ENCODE data around the gene STUM.

STUM gene

GRCh38 chr1:226640321-226641136 lies 92.0 kb downstream of the STUM start:
- no peak for TF ChIP-seq CTCF (IDR thresholded peaks at IDR 0.05; ENCODE audit: insufficient read depth, low read depth, low read length, missing control alignments)
- H3K4me3 ChIP-seq (ENCODE audit: low read depth, low read length): no peak overlapping the region
- DNase-seq (ENCODE audit: low read depth): no peak

GRCh38 chr1:226641671-226642231 lies 93.2 kb downstream of the STUM start:
- DNase-seq (ENCODE audit: low read depth): no peak
- TF ChIP-seq CTCF (IDR thresholded peaks at IDR 0.05; ENCODE audit: insufficient read depth, low read depth, low read length, missing control alignments): no peak
- no peak overlapping the region for H3K4me3 ChIP-seq (ENCODE audit: low read depth, low read length)

- DNase-seq (ENCODE audit: low read depth): no peak
- no peak for TF ChIP-seq CTCF (IDR thresholded peaks at IDR 0.05; ENCODE audit: insufficient read depth, low read depth, low read length, missing control alignments)
- H3K4me3 ChIP-seq (ENCODE audit: low read depth, low read length): no peak overlapping the region
Observed at GRCh38 chr1:226642421-226642820, 93.9 kb downstream of the STUM start.

GRCh38 chr1:226643177-226643576 lies 94.6 kb downstream of the STUM start:
- H3K4me3 ChIP-seq (ENCODE audit: low read depth, low read length): no peak overlapping the region
- no peak for TF ChIP-seq CTCF (IDR thresholded peaks at IDR 0.05; ENCODE audit: insufficient read depth, low read depth, low read length, missing control alignments)
- DNase-seq (ENCODE audit: low read depth): peak; percentile 57

GRCh38 chr1:226643611-226644540 lies 95.3 kb downstream of the STUM start:
- H3K4me3 ChIP-seq (ENCODE audit: low read depth, low read length): no peak overlapping the region
- peak; percentile 53 for DNase-seq (ENCODE audit: low read depth)
- TF ChIP-seq CTCF (IDR thresholded peaks at IDR 0.05; ENCODE audit: insufficient read depth, low read depth, low read length, missing control alignments): no peak

- no peak for TF ChIP-seq CTCF (IDR thresholded peaks at IDR 0.05; ENCODE audit: insufficient read depth, low read depth, low read length, missing control alignments)
- DNase-seq (ENCODE audit: low read depth): no peak
- no peak overlapping the region for H3K4me3 ChIP-seq (ENCODE audit: low read depth, low read length)
Observed at GRCh38 chr1:226644541-226645176, 96.1 kb downstream of the STUM start.

Data from GM12865 (cell line).